ENCODE measurements around the gene TRPC1.
A peak's percentile ranks its signal among the peaks of the same experiment; 100 is the strongest.

Gene TRPC1

GRCh38 chr3:142818651-142819050 is 94.8 kb downstream of the TRPC1 start:
- no peak overlapping the region for H3K4me3 ChIP-seq (ENCODE audit: low read depth, low read length)
- no peak overlapping the region for H3K27ac ChIP-seq (ENCODE audit: low read depth, low read length)
- no peak overlapping the region for H2BK12ac ChIP-seq (ENCODE audit: low read length)
- no CpG with 5 or more reads among the region's 9 CpGs for WGBS (ENCODE audit: extremely low coverage, insufficient coverage, insufficient read length)
- H2AFZ ChIP-seq (ENCODE audit: insufficient read depth, low read length, poor library complexity) = no peak overlapping the region
- no peak overlapping the region for H3K9ac ChIP-seq (ENCODE audit: low read length)
- H3K27me3 ChIP-seq (ENCODE audit: insufficient read depth, low read length) = no peaks in the 10 kb centered on the region
- H4K91ac ChIP-seq (ENCODE audit: low read depth, low read length) = no peak overlapping the region
- H4K8ac ChIP-seq (ENCODE audit: low read depth, low read length) = no peak overlapping the region
- H3K4me2 ChIP-seq (ENCODE audit: low read length) = no peak overlapping the region
- H3K79me2 ChIP-seq (ENCODE audit: control insufficient read depth, insufficient read depth, low read length, poor library complexity) = no peaks in the 10 kb centered on the region
- no peaks in the 10 kb centered on the region for H3K9me3 ChIP-seq (ENCODE audit: insufficient read depth, low read depth, low read length)
- no peaks in the 10 kb centered on the region for H3K36me3 ChIP-seq (ENCODE audit: control insufficient read depth in 1 of 2, insufficient read depth in 2 of 2, low read length in 2 of 2)
- H3K4ac ChIP-seq (ENCODE audit: low read depth, low read length) = no peak overlapping the region
- no peak overlapping the region for H3K23ac ChIP-seq (ENCODE audit: low read length)
- H2BK120ac ChIP-seq (ENCODE audit: insufficient read depth, low read length, poor library complexity) = no peak overlapping the region
- no peak overlapping the region for H3K18ac ChIP-seq (ENCODE audit: low read length)
- H4K12ac ChIP-seq (ENCODE audit: low read depth, low read length) = no peak overlapping the region
- peak; percentile 35 to 66 for DNase-seq
- H3K4me1 ChIP-seq (ENCODE audit: control insufficient read depth in 1 of 2, insufficient read depth in 2 of 2, low read length in 2 of 2) = no peaks in the 10 kb centered on the region
- H2AK5ac ChIP-seq (ENCODE audit: low read length) = no peak overlapping the region
- no peak overlapping the region for H2BK5ac ChIP-seq (ENCODE audit: low read depth, low read length, poor library complexity)
- no peaks in the 10 kb centered on the region for H3K79me1 ChIP-seq (ENCODE audit: low read length)
- H3K14ac ChIP-seq (ENCODE audit: low read length) = no peak overlapping the region

GRCh38 chr3:142819179-142819578 is 95.3 kb downstream of the TRPC1 start:
- no peak overlapping the region for H3K23ac ChIP-seq (ENCODE audit: low read length)
- DNase-seq = no peak
- no peak overlapping the region for H3K14ac ChIP-seq (ENCODE audit: low read length)
- no peak overlapping the region for H2BK12ac ChIP-seq (ENCODE audit: low read length)
- H2AFZ ChIP-seq (ENCODE audit: insufficient read depth, low read length, poor library complexity) = no peak overlapping the region
- H2BK5ac ChIP-seq (ENCODE audit: low read depth, low read length, poor library complexity) = no peak overlapping the region
- no peak overlapping the region for H4K91ac ChIP-seq (ENCODE audit: low read depth, low read length)
- no peaks in the 10 kb centered on the region for H3K79me1 ChIP-seq (ENCODE audit: low read length)
- H3K4me2 ChIP-seq (ENCODE audit: low read length) = no peak overlapping the region
- H3K9ac ChIP-seq (ENCODE audit: low read length) = no peak overlapping the region
- H4K8ac ChIP-seq (ENCODE audit: low read depth, low read length) = no peak overlapping the region
- no peak overlapping the region for H3K18ac ChIP-seq (ENCODE audit: low read length)
- H3K27me3 ChIP-seq (ENCODE audit: insufficient read depth, low read length) = no peaks in the 10 kb centered on the region
- H2BK120ac ChIP-seq (ENCODE audit: insufficient read depth, low read length, poor library complexity) = no peak overlapping the region
- H3K27ac ChIP-seq (ENCODE audit: low read depth, low read length) = no peak overlapping the region
- H2AK5ac ChIP-seq (ENCODE audit: low read length) = no peak overlapping the region
- no peak overlapping the region for H3K4ac ChIP-seq (ENCODE audit: low read depth, low read length)
- no peak overlapping the region for H3K4me3 ChIP-seq (ENCODE audit: low read depth, low read length)
- H3K79me2 ChIP-seq (ENCODE audit: control insufficient read depth, insufficient read depth, low read length, poor library complexity) = no peaks in the 10 kb centered on the region
- no peaks in the 10 kb centered on the region for H3K4me1 ChIP-seq (ENCODE audit: control insufficient read depth in 1 of 2, insufficient read depth in 2 of 2, low read length in 2 of 2)
- no peaks in the 10 kb centered on the region for H3K9me3 ChIP-seq (ENCODE audit: insufficient read depth, low read depth, low read length)
- no peak overlapping the region for H4K12ac ChIP-seq (ENCODE audit: low read depth, low read length)
- no peaks in the 10 kb centered on the region for H3K36me3 ChIP-seq (ENCODE audit: control insufficient read depth in 1 of 2, insufficient read depth in 2 of 2, low read length in 2 of 2)

- Histone ChIP-seq H3K9ac (ENCODE audit: low read length) (no peak overlapping the region), H3K9me3 (ENCODE audit: insufficient read depth, low read depth, low read length) (no peaks in the 10 kb centered on the region), H2BK12ac (ENCODE audit: low read length) (no peak overlapping the region), H3K4me2 (ENCODE audit: low read length) (no peak overlapping the region), H3K23ac (ENCODE audit: low read length) (no peak overlapping the region), H2BK120ac (ENCODE audit: insufficient read depth, low read length, poor library complexity) (no peak overlapping the region), H3K14ac (ENCODE audit: low read length) (no peak overlapping the region), H2AK5ac (ENCODE audit: low read length) (no peak overlapping the region), H3K27ac (ENCODE audit: low read depth, low read length) (no peak overlapping the region), H3K4ac (ENCODE audit: low read depth, low read length) (no peak overlapping the region), H3K27me3 (ENCODE audit: insufficient read depth, low read length) (no peaks in the 10 kb centered on the region), H2AFZ (ENCODE audit: insufficient read depth, low read length, poor library complexity) (no peak overlapping the region), H4K8ac (ENCODE audit: low read depth, low read length) (no peak overlapping the region), H3K18ac (ENCODE audit: low read length) (no peak overlapping the region), H3K4me3 (ENCODE audit: low read depth, low read length) (no peak overlapping the region), H2BK5ac (ENCODE audit: low read depth, low read length, poor library complexity) (no peak overlapping the region), H4K12ac (ENCODE audit: low read depth, low read length) (no peak overlapping the region), H3K79me2 (ENCODE audit: control insufficient read depth, insufficient read depth, low read length, poor library complexity) (no peaks in the 10 kb centered on the region), H3K79me1 (ENCODE audit: low read length) (no peaks in the 10 kb centered on the region), H3K36me3 (ENCODE audit: control insufficient read depth in 1 of 2, insufficient read depth in 2 of 2, low read length in 2 of 2) (no peaks in the 10 kb centered on the region), H3K4me1 (ENCODE audit: control insufficient read depth in 1 of 2, insufficient read depth in 2 of 2, low read length in 2 of 2) (no peaks in the 10 kb centered on the region), H4K91ac (ENCODE audit: low read depth, low read length) (no peak overlapping the region)
- WGBS (ENCODE audit: extremely low coverage, insufficient coverage, insufficient read length) = no CpG with 5 or more reads among the region's 9 CpGs
- peak; percentile 79 to 93 for DNase-seq
Measured at GRCh38 chr3:142828703-142829305, 105.0 kb downstream of the TRPC1 start.

GRCh38 chr3:142837526-142837925 is 113.7 kb downstream of the TRPC1 start:
- H3K36me3 ChIP-seq (ENCODE audit: control insufficient read depth in 1 of 2, insufficient read depth in 2 of 2, low read length in 2 of 2) = no peaks in the 10 kb centered on the region
- no peak overlapping the region for H3K27ac ChIP-seq (ENCODE audit: low read depth, low read length)
- H4K12ac ChIP-seq (ENCODE audit: low read depth, low read length) = no peak overlapping the region
- H3K79me1 ChIP-seq (ENCODE audit: low read length) = no peaks in the 10 kb centered on the region
- H2BK5ac ChIP-seq (ENCODE audit: low read depth, low read length, poor library complexity) = no peak overlapping the region
- H3K14ac ChIP-seq (ENCODE audit: low read length) = no peak overlapping the region
- H2AFZ ChIP-seq (ENCODE audit: insufficient read depth, low read length, poor library complexity) = no peak overlapping the region
- no peak for DNase-seq
- H4K91ac ChIP-seq (ENCODE audit: low read depth, low read length) = no peak overlapping the region
- H2AK5ac ChIP-seq (ENCODE audit: low read length) = no peak overlapping the region
- no peak overlapping the region for H3K4me2 ChIP-seq (ENCODE audit: low read length)
- H3K4me3 ChIP-seq (ENCODE audit: low read depth, low read length) = no peak overlapping the region
- H2BK120ac ChIP-seq (ENCODE audit: insufficient read depth, low read length, poor library complexity) = no peak overlapping the region
- no peak overlapping the region for H3K4ac ChIP-seq (ENCODE audit: low read depth, low read length)
- no peaks in the 10 kb centered on the region for H3K27me3 ChIP-seq (ENCODE audit: insufficient read depth, low read length)
- no peaks in the 10 kb centered on the region for H3K4me1 ChIP-seq (ENCODE audit: control insufficient read depth in 1 of 2, insufficient read depth in 2 of 2, low read length in 2 of 2)
- H3K9me3 ChIP-seq (ENCODE audit: insufficient read depth, low read depth, low read length) = no peaks in the 10 kb centered on the region
- H3K79me2 ChIP-seq (ENCODE audit: control insufficient read depth, insufficient read depth, low read length, poor library complexity) = no peaks in the 10 kb centered on the region
- H3K18ac ChIP-seq (ENCODE audit: low read length) = no peak overlapping the region
- no peak overlapping the region for H2BK12ac ChIP-seq (ENCODE audit: low read length)
- H3K23ac ChIP-seq (ENCODE audit: low read length) = no peak overlapping the region
- no CpG with 5 or more reads among the region's 1 CpG for WGBS (ENCODE audit: extremely low coverage, insufficient coverage, insufficient read length)
- no peak overlapping the region for H3K9ac ChIP-seq (ENCODE audit: low read length)
- H4K8ac ChIP-seq (ENCODE audit: low read depth, low read length) = no peak overlapping the region
